Testis (tissue), 2 donors: ENCODE results near the gene FOXP4.

Experiments used
- POLR2A ChIP-seq: fragments of 450-650 bp; IDR thresholded peaks from one replicate; pipeline ENCODE4 v1.6.1; 2017; ENCODE audit warnings: antibody characterized with exemption, mild to moderate bottlenecking, moderate library complexity
- TF ChIP-seq, protein P1 (sequence below), 3 experiments: fragments of 450-650 bp in 2 of 3; fragments of 200-600 bp in 1 of 3; sonication (generic) in 1 of 3; IDR thresholded peaks; one replicate each; pipeline ENCODE4 v1.5.1; 2016 to 2019; ENCODE audit warnings: antibody characterized with exemption in 3 of 3, mild to moderate bottlenecking in 2 of 3, moderate library complexity in 1 of 3

DNA sequence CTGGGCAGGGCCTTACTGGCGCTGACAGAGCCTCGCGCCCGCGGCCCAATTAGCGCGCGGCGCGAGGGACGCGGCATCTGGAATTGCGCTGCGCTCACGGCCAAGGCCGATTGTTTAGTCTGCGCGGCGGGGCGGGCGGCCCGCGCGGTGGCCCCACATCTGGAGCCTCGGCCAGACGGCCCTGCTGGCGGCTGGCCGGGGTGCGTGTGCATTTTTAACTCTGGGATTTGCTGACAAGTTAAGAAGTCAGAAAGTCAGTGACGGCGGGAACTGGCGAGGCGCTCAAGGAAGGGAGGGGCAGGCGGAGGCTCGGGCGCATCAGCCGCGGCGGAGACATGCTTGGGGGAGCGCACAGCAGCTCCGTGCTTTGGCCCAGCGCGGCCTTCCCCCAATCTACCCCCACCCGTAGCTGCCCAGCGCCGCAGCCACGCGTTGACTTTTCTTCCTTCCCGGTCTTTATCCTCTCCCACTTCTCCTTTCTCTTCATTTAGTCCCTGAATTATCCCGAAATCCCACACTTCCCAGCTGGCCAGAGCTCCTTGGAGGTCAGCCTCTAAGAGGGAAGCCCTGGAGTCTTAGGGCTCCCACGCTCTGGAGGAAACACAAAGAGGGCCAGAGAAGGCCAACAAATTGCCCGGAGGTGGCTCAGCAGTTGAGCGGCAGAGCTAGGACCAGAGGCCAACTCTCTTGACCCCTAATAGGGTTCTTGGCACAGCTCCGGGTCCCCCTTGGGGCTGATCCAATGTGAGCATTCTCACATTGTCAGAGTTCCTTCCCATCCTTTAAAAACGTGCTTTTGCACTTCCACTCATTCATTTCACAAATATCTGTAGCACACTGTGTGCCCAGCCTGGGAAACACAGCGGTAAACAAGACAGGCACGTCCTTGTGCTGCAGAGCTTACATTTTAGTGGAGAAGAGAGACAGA lies 40.8 kb upstream of the FOXP4 start:
- TF ChIP-seq, protein P1, sequence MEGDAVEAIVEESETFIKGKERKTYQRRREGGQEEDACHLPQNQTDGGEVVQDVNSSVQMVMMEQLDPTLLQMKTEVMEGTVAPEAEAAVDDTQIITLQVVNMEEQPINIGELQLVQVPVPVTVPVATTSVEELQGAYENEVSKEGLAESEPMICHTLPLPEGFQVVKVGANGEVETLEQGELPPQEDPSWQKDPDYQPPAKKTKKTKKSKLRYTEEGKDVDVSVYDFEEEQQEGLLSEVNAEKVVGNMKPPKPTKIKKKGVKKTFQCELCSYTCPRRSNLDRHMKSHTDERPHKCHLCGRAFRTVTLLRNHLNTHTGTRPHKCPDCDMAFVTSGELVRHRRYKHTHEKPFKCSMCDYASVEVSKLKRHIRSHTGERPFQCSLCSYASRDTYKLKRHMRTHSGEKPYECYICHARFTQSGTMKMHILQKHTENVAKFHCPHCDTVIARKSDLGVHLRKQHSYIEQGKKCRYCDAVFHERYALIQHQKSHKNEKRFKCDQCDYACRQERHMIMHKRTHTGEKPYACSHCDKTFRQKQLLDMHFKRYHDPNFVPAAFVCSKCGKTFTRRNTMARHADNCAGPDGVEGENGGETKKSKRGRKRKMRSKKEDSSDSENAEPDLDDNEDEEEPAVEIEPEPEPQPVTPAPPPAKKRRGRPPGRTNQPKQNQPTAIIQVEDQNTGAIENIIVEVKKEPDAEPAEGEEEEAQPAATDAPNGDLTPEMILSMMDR (IDR thresholded peaks at IDR 0.05), result peak in 1 of 3 experiments; percentile 1
- no peak for TF ChIP-seq POLR2A
